ENCODE data around the gene ZNF804A. TPM values are rescaled to one million over a fixed set of nuclear protein-coding genes. Genes with fewer than 3 reads are reported as not detected.
"Not testable (repeated sequence)": the region's sequence is repeated elsewhere in the genome, so short reads cannot be mapped to it uniquely, and the experiment has no call there.

ZNF804A gene
- total RNA-seq, 2 donors from 2014 or later, result not detected

GRCh38 chr2:184735611-184736010 lies 137.3 kb downstream of the ZNF804A start:
- intact Hi-C loops (cut with DNase I), result no loop called here
- WGBS, 2 donors, result 73 to 79% methylated on average over 1 of the region's 1 CpG
- TF ChIP-seq POLR2A (IDR thresholded peaks at IDR 0.05), result no peak
- TF ChIP-seq CTCF (IDR thresholded peaks at IDR 0.05), result no peak

GRCh38 chr2:184743096-184743495 lies 144.8 kb downstream of the ZNF804A start:
- 92% methylated on average over 1 of the region's 1 CpG for WGBS, 2 donors
- Histone ChIP-seq H3K36me3 (replicated peaks in 1 of 2; ENCODE audit: insufficient read depth in 1 of 2, low read depth in 2 of 2) (no peaks in the 10 kb centered on the region), H3K4me1 (no peaks in the 10 kb centered on the region), H3K27ac (no peak overlapping the region), H3K4me3 (no peak overlapping the region), H3K9me3 (no peaks in the 10 kb centered on the region), H3K27me3 (no peaks in the 10 kb centered on the region)
- no peak for ATAC-seq
- intact Hi-C loops (cut with DNase I), result no loop called here
- DNase-seq, result no peak
- TF ChIP-seq CTCF (IDR thresholded peaks at IDR 0.05), result no peak
- TF ChIP-seq POLR2A (IDR thresholded peaks at IDR 0.05), result no peak

More at GRCh38 chr2:184735611-184736010, 137.3 kb downstream of the ZNF804A start:
- DNase-seq (no peak), ATAC-seq (no peak)
- Histone ChIP-seq H3K9me3 (no peaks in the 10 kb centered on the region), H3K4me1 (no peaks in the 10 kb centered on the region), H3K4me3 (no peak overlapping the region), H3K36me3 (replicated peaks in 1 of 2; ENCODE audit: insufficient read depth in 1 of 2, low read depth in 2 of 2) (no peaks in the 10 kb centered on the region), H3K27ac (no peak overlapping the region), H3K27me3 (no peaks in the 10 kb centered on the region)

- intact Hi-C loops (cut with DNase I), result no loop called here
- H3K4me1 ChIP-seq, result no peaks in the 10 kb centered on the region
Measured at GRCh38 chr2:184756161-184756560, 157.8 kb downstream of the ZNF804A start.

GRCh38 chr2:184756885-184757284 lies 158.6 kb downstream of the ZNF804A start:
- DNase-seq, result no peak
- no peaks in the 10 kb centered on the region for H3K4me1 ChIP-seq
- ATAC-seq, result no peak
- intact Hi-C loops (cut with DNase I), result no loop called here
- no peaks in the 10 kb centered on the region for H3K27me3 ChIP-seq
- no peaks in the 10 kb centered on the region for H3K9me3 ChIP-seq
- no peak for TF ChIP-seq POLR2A (IDR thresholded peaks at IDR 0.05)
- TF ChIP-seq CTCF (IDR thresholded peaks at IDR 0.05), result no peak
- no peaks in the 10 kb centered on the region for H3K36me3 ChIP-seq (replicated peaks in 1 of 2; ENCODE audit: insufficient read depth in 1 of 2, low read depth in 2 of 2)
- 3 to 9% methylated on average over 2 of the region's 2 CpGs for WGBS, 2 donors
- no peak overlapping the region for H3K4me3 ChIP-seq
- H3K27ac ChIP-seq, result no peak overlapping the region

More at GRCh38 chr2:184756161-184756560, 157.8 kb downstream of the ZNF804A start:
- TF ChIP-seq POLR2A (IDR thresholded peaks at IDR 0.05) (no peak), CTCF (IDR thresholded peaks at IDR 0.05) (no peak)
- H3K36me3 ChIP-seq (replicated peaks in 1 of 2; ENCODE audit: insufficient read depth in 1 of 2, low read depth in 2 of 2), result no peaks in the 10 kb centered on the region
- no peak overlapping the region for H3K4me3 ChIP-seq
- H3K27me3 ChIP-seq, result no peaks in the 10 kb centered on the region
- 85 to 91% methylated on average over 1 of the region's 1 CpG for WGBS, 2 donors
- DNase-seq (no peak), ATAC-seq (no peak)
- H3K27ac ChIP-seq, result no peak overlapping the region
- no peaks in the 10 kb centered on the region for H3K9me3 ChIP-seq

- H3K4me1 ChIP-seq; DNase-seq; H3K27me3 ChIP-seq; H3K36me3 ChIP-seq (replicated peaks in 1 of 2; ENCODE audit: insufficient read depth in 1 of 2, low read depth in 2 of 2); H3K4me3 ChIP-seq; ATAC-seq; H3K27ac ChIP-seq; intact Hi-C loops (cut with DNase I); H3K9me3 ChIP-seq: not testable (repeated sequence)
- 83 to 90% methylated on average over 6 of the region's 6 CpGs for WGBS, 2 donors
Measured at GRCh38 chr2:184759557-184760255, 161.4 kb downstream of the ZNF804A start.
